Placental epithelial cell (primary cell): Measurements from ENCODE around the gene PTPRB. TPM values are rescaled to one million over a fixed set of nuclear protein-coding genes. Genes with fewer than 3 reads are reported as not detected.

ENCODE experiments used
- total RNA-seq: library from RNA; depleted of rRNA; stranded (reverse); fragments of >200 nt; gene quantifications from 2 replicates; pipeline ENCODE4 v1.2.3, GENCODE V29; 2012

The PTPRB gene
- total RNA-seq, result under 0.01 and 1.1 TPM in 2 replicates

GRCh38 chr12:70637303-70638085 lies at the start of gene PTPRB:
PTPRB (minus strand) TSS chr12:70637429; CDS start chr12:70637395, 34 bp downstream.

